ENCODE measurements around the gene SEC14L3.

DNA sequence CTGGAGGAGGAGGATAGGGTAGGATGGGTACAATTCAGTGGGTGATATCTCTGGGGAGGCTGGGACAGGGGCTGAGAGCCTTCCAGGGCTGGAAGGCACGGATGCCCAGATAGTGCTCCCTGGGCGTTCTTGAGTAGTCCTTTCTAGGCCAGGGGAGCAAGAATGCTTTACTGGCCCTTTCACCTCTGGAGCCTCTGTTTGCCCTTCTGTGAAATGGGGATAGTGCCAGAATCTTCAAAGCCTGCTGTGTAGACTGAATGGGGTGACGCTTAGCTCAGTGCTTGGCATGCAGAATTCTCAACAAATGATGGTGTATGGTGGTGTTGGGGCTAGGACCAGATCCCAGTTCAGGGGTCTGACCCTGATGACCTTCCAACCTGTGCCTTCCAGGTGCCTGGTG, 38.6 kb downstream of the SEC14L3 start:
- TF ChIP-seq, protein P1, sequence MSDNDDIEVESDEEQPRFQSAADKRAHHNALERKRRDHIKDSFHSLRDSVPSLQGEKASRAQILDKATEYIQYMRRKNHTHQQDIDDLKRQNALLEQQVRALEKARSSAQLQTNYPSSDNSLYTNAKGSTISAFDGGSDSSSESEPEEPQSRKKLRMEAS (IDR thresholded peaks at IDR 0.05; ENCODE audit: low read depth, low read length): no peak
- TF ChIP-seq, protein P2, sequence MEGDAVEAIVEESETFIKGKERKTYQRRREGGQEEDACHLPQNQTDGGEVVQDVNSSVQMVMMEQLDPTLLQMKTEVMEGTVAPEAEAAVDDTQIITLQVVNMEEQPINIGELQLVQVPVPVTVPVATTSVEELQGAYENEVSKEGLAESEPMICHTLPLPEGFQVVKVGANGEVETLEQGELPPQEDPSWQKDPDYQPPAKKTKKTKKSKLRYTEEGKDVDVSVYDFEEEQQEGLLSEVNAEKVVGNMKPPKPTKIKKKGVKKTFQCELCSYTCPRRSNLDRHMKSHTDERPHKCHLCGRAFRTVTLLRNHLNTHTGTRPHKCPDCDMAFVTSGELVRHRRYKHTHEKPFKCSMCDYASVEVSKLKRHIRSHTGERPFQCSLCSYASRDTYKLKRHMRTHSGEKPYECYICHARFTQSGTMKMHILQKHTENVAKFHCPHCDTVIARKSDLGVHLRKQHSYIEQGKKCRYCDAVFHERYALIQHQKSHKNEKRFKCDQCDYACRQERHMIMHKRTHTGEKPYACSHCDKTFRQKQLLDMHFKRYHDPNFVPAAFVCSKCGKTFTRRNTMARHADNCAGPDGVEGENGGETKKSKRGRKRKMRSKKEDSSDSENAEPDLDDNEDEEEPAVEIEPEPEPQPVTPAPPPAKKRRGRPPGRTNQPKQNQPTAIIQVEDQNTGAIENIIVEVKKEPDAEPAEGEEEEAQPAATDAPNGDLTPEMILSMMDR (IDR thresholded peaks at IDR 0.05; ENCODE audit: low read depth, low read length): no peak
- TF ChIP-seq MYC (IDR thresholded peaks at IDR 0.05; ENCODE audit: low read depth, low read length): no peak
